ENCODE results near the gene ASPG.

DNA sequence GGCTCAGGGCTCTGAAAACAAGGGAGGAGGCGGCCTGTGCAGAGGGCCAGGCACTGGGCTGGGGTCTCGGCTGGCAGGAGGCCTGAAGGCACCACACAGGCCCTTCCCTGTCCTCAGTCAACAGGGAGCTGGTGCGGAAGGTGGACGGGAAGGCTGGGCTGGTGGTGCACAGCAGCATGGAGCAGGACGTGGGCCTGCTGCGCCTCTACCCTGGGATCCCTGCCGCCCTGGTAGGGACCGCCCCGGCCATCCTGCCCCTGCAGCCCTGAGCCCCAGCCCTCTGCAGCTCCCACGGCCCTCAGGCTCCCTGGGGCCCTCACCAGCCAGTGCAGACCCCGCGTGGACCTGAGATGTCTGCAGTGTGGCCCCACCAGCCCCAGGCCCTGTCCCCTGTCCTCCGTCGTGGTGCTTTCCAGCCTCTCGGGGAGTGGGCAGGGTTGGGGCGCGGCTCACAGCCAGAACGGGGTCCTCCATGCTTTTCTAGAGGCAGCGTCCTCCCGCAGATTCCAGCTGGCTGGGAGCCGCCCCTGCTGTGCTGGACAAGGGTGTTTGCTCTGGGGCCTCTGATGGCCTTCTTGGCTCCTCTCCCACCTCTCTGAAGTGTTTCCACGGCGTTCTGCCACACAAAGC lies 18.1 kb downstream of the ASPG start:
- TF ChIP-seq, protein P1, sequence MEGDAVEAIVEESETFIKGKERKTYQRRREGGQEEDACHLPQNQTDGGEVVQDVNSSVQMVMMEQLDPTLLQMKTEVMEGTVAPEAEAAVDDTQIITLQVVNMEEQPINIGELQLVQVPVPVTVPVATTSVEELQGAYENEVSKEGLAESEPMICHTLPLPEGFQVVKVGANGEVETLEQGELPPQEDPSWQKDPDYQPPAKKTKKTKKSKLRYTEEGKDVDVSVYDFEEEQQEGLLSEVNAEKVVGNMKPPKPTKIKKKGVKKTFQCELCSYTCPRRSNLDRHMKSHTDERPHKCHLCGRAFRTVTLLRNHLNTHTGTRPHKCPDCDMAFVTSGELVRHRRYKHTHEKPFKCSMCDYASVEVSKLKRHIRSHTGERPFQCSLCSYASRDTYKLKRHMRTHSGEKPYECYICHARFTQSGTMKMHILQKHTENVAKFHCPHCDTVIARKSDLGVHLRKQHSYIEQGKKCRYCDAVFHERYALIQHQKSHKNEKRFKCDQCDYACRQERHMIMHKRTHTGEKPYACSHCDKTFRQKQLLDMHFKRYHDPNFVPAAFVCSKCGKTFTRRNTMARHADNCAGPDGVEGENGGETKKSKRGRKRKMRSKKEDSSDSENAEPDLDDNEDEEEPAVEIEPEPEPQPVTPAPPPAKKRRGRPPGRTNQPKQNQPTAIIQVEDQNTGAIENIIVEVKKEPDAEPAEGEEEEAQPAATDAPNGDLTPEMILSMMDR (conservative IDR thresholded peaks at IDR 0.05; ENCODE audit: low read depth, low read length): no peak
- TF ChIP-seq EZH2phosphoT487 (IDR thresholded peaks at IDR 0.05; ENCODE audit: borderline replicate concordance, low read length): no peak
- no peak for TF ChIP-seq EZH2 (IDR thresholded peaks at IDR 0.05; ENCODE audit: low read length, unreplicated experiment)

All from PC-3 (cell line).